ENCODE measurements around the gene LRRC8D.

DNA sequence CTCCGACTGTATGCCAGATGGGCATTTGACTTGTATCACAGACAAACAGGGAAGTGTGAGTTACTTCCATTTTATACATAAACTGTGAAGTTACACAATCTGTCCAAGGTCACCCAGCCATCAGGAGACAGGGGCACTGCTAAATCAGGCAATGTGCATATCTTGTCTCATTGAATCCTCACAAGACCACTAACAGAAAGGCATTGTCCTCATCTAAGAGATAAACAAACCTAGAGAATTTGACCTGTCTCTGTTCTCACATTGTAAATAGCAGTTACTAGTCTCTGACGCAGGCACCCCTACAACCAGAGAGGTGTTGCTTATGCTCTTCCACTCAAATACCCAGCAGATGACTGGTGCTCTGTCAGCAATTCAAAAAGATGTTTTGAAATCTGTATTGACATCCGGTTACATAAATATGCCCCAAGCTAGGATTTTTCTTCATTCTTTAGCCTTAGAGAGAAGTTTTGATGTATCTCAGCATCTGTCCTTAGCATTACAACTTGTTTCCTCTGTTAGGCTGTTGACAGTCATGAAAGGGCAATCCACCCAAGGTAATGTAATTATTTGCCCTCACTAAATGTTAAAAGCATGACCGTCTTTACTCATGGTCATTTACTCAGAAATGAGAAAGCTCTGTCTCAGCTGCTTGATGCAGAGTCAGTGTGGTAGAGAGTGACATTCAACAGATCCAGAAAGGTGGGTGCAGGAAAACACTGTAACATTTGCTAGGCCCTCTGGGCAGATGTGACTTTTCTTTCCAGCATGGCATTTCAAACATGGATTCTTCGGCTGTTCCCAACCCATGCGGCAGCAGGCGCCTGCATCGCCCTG is 122.2 kb downstream of the LRRC8D start:
- no peak for TF ChIP-seq EP300 (IDR thresholded peaks at IDR 0.05)
- TF ChIP-seq, protein P1, sequence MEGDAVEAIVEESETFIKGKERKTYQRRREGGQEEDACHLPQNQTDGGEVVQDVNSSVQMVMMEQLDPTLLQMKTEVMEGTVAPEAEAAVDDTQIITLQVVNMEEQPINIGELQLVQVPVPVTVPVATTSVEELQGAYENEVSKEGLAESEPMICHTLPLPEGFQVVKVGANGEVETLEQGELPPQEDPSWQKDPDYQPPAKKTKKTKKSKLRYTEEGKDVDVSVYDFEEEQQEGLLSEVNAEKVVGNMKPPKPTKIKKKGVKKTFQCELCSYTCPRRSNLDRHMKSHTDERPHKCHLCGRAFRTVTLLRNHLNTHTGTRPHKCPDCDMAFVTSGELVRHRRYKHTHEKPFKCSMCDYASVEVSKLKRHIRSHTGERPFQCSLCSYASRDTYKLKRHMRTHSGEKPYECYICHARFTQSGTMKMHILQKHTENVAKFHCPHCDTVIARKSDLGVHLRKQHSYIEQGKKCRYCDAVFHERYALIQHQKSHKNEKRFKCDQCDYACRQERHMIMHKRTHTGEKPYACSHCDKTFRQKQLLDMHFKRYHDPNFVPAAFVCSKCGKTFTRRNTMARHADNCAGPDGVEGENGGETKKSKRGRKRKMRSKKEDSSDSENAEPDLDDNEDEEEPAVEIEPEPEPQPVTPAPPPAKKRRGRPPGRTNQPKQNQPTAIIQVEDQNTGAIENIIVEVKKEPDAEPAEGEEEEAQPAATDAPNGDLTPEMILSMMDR (IDR thresholded peaks at IDR 0.05): no peak
- TF ChIP-seq POLR2AphosphoS5 (IDR thresholded peaks at IDR 0.05): no peak

All from stomach (tissue), 4 donors.